Activated CD8-positive, alpha-beta T cell treated with anti-CD3 and anti-CD28 coated beads for 36 hours (primary cell): ENCODE results near the gene KCNK10. TPM values are rescaled to one million over a fixed set of nuclear protein-coding genes. Genes with fewer than 3 reads are reported as not detected.

Experiments used
- ATAC-seq: fragments of 200-7000 bp; cut with Tn5 transposase; one replicate; pipeline ENCODE4 v1.10.0; 2021; ENCODE audit warnings: mild to moderate bottlenecking, moderate library complexity
- CTCF ChIA-PET: fragments of 350-600 bp; sonication (Branson Sonifier 250); formaldehyde crosslinking; loops from one replicate; lab custom pipeline; 2021; ENCODE audit warnings: antibody characterized with exemption; lab: Charles Lee
- POLR2A ChIA-PET: fragments of 350-600 bp; sonication (Branson Sonifier 250); formaldehyde crosslinking; loops from one replicate; lab custom pipeline; 2021; ENCODE audit warnings: antibody characterized with exemption; lab: Charles Lee
- DNase-seq: peaks from one replicate; pipeline ENCODE4 v3.0.0-alpha.2; 2020
- H3K27ac Mint-ChIP-seq: one replicate; pipeline ENCODE4 v1.8.0; 2021; ENCODE audit warnings: mild to moderate bottlenecking, mixed read lengths
- H3K27me3 Mint-ChIP-seq: one replicate; pipeline ENCODE4 v1.8.0; 2021; ENCODE audit warnings: mixed read lengths
- H3K36me3 Mint-ChIP-seq: one replicate; pipeline ENCODE4 v1.8.0; 2021; ENCODE audit warnings: low read depth, mixed read lengths
- H3K4me1 Mint-ChIP-seq: one replicate; pipeline ENCODE4 v1.8.0; 2021; ENCODE audit warnings: low read depth, mixed read lengths
- H3K4me3 Mint-ChIP-seq: one replicate; pipeline ENCODE4 v1.8.0; 2021; ENCODE audit warnings: mild to moderate bottlenecking, moderate library complexity, mixed read lengths
- H3K9me3 Mint-ChIP-seq: one replicate; pipeline ENCODE4 v1.8.0; 2021; ENCODE audit warnings: mixed read lengths
- intact Hi-C: fragments of 100-400 bp; cut with micrococcal nuclease; formaldehyde crosslinking; loops from one replicate; pipeline ENCODE4 v1.10.0; 2022
- total RNA-seq, 2 experiments: library from RNA; stranded (reverse); gene quantifications; one replicate each; pipeline ENCODE4 v1.2.3, GENCODE V29; 2021
- TF ChIP-seq, protein P1 (sequence below): fragments of 200-600 bp; IDR thresholded peaks from one replicate; pipeline ENCODE4 v1.8.0; 2022; ENCODE audit warnings: antibody characterized with exemption, mild to moderate bottlenecking

The KCNK10 gene
- total RNA-seq, 2 experiments from 2014 or later = not detected

DNA sequence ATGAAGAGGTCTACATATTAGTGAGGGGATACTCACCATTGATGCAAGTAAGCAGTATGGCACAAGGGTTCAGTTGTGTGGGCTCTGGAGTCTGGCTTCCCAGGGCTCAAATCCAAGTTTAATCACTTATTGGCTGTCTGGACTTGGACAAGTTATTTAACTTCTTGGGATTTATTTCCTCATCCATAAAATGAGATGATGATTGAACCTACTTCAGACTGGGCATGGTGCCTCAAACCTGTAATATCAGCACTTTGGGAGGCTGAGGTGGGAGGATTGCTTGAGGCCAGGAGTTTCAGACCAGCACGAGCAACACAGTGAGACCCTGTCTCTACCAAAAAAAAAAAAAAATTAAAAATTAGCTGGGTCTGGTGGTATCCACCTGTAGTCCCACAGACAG is 67.9 kb downstream of the KCNK10 start:
- no peak for DNase-seq
- no peaks in the 10 kb centered on the region for H3K9me3 Mint-ChIP-seq
- H3K4me3 Mint-ChIP-seq = no peak overlapping the region
- CTCF ChIA-PET = no interaction called here
- POLR2A ChIA-PET = no interaction called here
- no peaks in the 10 kb centered on the region for H3K4me1 Mint-ChIP-seq
- no peak for ATAC-seq
- H3K27ac Mint-ChIP-seq = no peak overlapping the region
- no peaks in the 10 kb centered on the region for H3K36me3 Mint-ChIP-seq
- H3K27me3 Mint-ChIP-seq = peaks cover 12% of the 10 kb centered on the region
- intact Hi-C loops = no loop called here
- TF ChIP-seq, protein P1, sequence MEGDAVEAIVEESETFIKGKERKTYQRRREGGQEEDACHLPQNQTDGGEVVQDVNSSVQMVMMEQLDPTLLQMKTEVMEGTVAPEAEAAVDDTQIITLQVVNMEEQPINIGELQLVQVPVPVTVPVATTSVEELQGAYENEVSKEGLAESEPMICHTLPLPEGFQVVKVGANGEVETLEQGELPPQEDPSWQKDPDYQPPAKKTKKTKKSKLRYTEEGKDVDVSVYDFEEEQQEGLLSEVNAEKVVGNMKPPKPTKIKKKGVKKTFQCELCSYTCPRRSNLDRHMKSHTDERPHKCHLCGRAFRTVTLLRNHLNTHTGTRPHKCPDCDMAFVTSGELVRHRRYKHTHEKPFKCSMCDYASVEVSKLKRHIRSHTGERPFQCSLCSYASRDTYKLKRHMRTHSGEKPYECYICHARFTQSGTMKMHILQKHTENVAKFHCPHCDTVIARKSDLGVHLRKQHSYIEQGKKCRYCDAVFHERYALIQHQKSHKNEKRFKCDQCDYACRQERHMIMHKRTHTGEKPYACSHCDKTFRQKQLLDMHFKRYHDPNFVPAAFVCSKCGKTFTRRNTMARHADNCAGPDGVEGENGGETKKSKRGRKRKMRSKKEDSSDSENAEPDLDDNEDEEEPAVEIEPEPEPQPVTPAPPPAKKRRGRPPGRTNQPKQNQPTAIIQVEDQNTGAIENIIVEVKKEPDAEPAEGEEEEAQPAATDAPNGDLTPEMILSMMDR = no peak

DNA sequence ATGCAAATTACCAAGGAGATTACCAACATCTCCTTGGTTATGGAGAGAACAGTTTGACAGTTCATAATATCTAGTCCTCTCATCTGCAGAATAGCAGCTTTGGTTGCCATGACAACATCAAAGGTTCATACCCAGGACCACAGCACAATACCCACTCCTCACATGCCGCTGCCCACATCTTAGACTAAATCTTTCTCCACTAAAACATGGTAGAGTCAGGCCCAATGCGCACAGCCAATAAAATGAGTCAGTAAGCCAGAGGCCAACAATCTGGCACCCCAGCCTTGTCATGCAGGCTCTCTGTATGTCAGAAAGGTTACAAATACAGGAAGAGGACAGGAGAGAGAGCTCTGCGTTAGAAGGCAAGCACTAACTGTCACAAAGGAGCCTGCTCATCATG is 70.6 kb downstream of the KCNK10 start:
- no peaks in the 10 kb centered on the region for H3K4me1 Mint-ChIP-seq
- H3K4me3 Mint-ChIP-seq = no peak overlapping the region
- H3K27ac Mint-ChIP-seq = no peak overlapping the region

DNA sequence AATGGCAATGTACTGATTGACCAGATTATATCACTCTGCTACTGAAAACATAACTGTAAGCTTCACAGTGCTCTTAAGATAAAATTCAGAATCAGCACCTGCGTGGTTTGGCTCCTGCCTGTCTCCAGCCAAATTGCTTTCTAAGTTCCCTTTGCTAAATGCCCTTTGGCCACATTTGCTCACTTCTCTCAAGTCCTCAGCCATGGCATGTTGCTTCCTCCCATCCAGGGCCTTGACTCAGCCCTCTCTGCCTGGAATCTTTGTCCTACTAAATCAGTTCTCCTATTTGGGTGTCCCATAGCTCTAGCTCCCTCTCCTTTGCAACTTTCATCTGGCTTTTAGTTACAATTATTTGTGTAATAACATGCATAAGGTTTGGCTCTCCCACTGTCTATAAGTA is 71.4 kb downstream of the KCNK10 start:
- no peaks in the 10 kb centered on the region for H3K36me3 Mint-ChIP-seq
- ChIA-PET POLR2A (no interaction called here), CTCF (interaction anchor here (0.9 kb wide), 1 partner anchor 22 kb away, joined by 3 read pairs; no protein-coding TSS in a partner anchor)
- intact Hi-C loops = no loop called here
- H3K4me3 Mint-ChIP-seq = no peak overlapping the region
- no peaks in the 10 kb centered on the region for H3K4me1 Mint-ChIP-seq
- ATAC-seq (no peak), DNase-seq (no peak)
- H3K9me3 Mint-ChIP-seq = no peaks in the 10 kb centered on the region
- H3K27ac Mint-ChIP-seq = no peak overlapping the region
- TF ChIP-seq, protein P1 = no peak
- peaks cover 12% of the 10 kb centered on the region for H3K27me3 Mint-ChIP-seq

More for the DNA sequence above, 70.6 kb downstream of the KCNK10 start:
- no peaks in the 10 kb centered on the region for H3K36me3 Mint-ChIP-seq
- POLR2A ChIA-PET = no interaction called here
- peaks cover 11% of the 10 kb centered on the region for H3K27me3 Mint-ChIP-seq
- DNase-seq (no peak), ATAC-seq (no peak)
- intact Hi-C loops = no loop called here
- CTCF ChIA-PET = interaction anchor here (0.9 kb wide), 1 partner anchor 23 kb away, joined by 3 read pairs; no protein-coding TSS in a partner anchor
- TF ChIP-seq, protein P1 = no peak
- no peaks in the 10 kb centered on the region for H3K9me3 Mint-ChIP-seq

DNA sequence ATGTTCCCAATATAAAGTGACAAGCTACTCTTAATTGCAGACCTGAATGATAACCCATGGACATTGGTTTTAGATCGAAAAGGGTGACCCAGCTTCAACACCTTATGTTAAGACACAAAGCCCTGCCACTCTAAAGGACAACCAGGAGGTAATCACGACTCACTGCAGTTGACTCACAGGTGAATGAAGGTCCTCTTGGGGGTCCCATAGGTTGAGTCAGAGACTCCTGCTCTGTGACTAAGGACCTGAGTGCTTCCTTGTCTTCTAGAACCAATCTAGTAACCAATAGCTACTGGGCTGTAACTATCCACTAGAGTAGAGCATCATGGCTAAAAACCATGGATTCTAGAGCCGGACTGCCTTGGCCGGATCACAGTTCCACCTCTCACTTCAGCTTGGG is 73.8 kb downstream of the KCNK10 start:
- H3K9me3 Mint-ChIP-seq = no peaks in the 10 kb centered on the region
- no peak for DNase-seq
- no peak overlapping the region for H3K4me3 Mint-ChIP-seq
- H3K27me3 Mint-ChIP-seq = peaks cover 22% of the 10 kb centered on the region
- ChIA-PET POLR2A (interaction anchor here (1.1 kb wide), 1 partner anchor 8 kb away, joined by 4 read pairs; no protein-coding TSS in a partner anchor), CTCF (no interaction called here)
- H3K36me3 Mint-ChIP-seq = no peaks in the 10 kb centered on the region
- TF ChIP-seq, protein P1 = no peak
- no peak for ATAC-seq
- no peak overlapping the region for H3K27ac Mint-ChIP-seq
- no peaks in the 10 kb centered on the region for H3K4me1 Mint-ChIP-seq
- intact Hi-C loops = no loop called here

DNA sequence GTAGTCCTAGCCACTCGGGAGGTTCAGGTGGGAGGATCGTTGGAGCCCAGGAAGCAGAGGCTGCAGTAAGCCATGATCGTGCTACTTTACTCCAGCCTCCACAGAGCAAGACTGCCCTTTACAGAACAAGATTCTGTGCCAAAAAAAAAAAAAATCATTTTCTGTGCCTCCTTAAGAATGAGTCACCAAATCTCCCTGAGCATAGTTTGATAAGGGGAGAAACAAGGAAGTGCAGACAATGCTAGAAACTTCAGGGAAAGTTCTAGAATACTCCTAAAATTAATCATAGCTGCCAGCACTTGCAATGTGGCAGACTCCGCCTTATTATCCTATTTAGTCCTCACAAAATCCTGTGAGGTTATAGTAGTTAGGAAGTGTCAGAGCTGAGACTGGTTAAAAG is 74.5 kb downstream of the KCNK10 start:
- H3K4me3 Mint-ChIP-seq = no peak overlapping the region
- intact Hi-C loops = no loop called here
- no peaks in the 10 kb centered on the region for H3K36me3 Mint-ChIP-seq
- H3K27ac Mint-ChIP-seq = no peak overlapping the region
- DNase-seq (no peak), ATAC-seq (no peak)
- no peaks in the 10 kb centered on the region for H3K4me1 Mint-ChIP-seq
- no peaks in the 10 kb centered on the region for H3K9me3 Mint-ChIP-seq
- ChIA-PET POLR2A (no interaction called here), CTCF (no interaction called here)
- peaks cover 24% of the 10 kb centered on the region for H3K27me3 Mint-ChIP-seq
- TF ChIP-seq, protein P1 = no peak
